Measurements from ENCODE around the gene PGM2L1.
A peak's percentile ranks its signal among the peaks of the same experiment; 100 is the strongest.
"Not testable (repeated sequence)": the region's sequence is repeated elsewhere in the genome, so short reads cannot be mapped to it uniquely, and the experiment has no call there.

The PGM2L1 gene

DNA sequence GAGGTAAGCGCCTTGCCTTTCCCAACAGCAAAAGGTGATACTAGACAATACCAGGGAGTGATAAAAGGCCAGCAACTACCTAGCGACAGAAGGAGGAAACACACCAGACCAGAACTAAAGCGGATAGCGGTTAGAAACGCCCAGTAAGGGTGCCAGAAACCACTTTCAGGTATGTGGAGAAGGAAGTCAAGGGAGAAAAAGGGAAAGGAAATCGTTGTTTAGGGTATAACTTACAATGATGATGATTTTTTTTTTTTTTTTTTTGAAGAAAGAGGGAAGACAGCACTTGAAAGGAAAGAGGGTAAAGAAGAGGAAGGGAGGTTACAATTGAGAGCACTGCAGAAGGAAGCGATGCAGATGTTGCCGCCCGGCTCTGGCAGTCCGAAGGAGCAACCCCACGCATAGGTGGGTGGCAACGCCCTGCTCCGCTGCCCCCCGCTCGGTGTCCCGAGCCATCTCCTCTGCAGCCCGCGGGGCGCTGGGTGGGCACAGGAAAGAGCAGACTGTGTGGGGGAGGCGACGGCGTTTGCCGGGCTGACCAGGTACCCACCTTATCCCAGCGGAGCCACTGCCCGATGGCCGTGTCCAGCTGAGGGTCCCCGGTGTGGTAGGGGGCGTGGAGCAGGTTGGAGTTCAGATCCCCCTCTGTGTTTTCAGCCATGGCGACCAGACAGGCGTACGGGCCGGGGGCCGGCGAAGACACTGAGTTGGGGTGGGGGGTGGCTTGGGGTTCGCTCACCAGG, 561 bp downstream of the PGM2L1 start:
- peak; percentile 68 for DNase-seq

GRCh38 chr11:74392256-74392655, 6.0 kb downstream of the PGM2L1 start:
- no peak for DNase-seq

DNA sequence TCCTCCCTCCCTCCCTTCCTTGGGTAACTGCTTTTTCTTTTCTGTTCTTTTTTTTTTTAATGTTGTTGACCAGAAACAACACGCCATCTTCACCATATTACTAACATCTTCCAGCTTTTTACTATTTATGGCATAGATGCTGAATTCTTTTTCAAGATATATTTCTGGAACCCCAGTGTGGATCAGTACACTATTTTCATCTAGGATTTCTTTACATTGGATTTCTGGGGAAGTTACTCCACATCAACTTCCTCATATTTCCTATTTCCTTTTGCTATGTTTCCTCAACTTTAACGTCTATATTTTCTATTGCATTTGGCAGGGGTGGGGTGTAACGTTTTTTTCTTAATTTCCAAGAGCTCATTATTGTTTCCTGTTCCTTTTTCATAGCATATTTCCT, 7.0 kb downstream of the PGM2L1 start:
- no peak for DNase-seq

- no peak for DNase-seq
These were observed 7.5 kb downstream of the PGM2L1 start for GRCh38 chr11:74390697-74391096.

DNA sequence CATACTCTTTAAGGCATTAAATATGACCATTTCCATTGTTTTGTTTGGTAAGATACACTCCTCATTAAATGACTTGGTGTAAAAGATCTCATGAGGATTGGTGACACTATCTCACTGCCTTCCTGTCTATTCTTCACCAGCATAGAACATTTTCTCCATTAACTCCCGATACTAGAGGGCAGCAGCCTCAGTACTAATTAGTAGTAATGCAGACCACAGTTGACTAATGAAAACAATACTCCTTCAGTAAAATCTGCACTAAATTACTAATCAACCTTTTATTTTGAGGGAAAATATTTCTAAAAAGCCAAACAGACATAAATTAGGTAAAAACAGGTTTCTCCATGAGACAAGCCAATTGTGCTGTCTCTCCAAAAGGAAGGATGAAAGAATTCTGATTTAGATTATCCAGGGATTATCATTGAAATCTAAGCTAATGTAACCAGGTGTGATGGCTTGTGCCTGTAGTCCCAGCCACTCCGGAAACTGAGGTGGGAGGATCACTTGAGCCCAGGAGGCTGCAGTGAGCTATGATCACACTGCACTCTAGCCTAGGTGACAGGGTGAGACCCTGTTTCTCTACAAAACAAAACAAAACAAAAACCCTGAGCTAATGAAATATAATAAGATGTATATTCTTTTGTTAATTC, 9.4 kb downstream of the PGM2L1 start:
- peak; percentile 75 for DNase-seq

DNA sequence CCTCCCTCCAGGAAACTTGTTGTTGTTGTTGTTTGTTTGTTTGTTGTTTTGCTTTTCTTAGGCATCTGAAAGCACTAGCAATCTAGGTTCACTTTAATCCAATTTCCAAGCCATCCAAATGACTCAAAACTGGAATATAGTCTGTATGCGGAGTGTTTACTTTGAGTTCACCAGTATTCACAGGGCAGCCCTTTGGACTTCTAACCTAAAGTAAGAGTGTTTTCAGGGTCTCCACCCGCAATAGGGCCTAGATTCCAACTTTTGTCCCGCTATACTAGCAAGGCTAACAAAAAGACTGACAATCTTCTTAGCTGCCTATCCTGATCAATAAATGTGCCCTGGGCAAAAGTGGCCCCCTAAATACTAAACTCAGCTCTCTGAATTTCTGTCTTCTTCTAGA, 13.6 kb downstream of the PGM2L1 start:
- no peak for DNase-seq

DNA sequence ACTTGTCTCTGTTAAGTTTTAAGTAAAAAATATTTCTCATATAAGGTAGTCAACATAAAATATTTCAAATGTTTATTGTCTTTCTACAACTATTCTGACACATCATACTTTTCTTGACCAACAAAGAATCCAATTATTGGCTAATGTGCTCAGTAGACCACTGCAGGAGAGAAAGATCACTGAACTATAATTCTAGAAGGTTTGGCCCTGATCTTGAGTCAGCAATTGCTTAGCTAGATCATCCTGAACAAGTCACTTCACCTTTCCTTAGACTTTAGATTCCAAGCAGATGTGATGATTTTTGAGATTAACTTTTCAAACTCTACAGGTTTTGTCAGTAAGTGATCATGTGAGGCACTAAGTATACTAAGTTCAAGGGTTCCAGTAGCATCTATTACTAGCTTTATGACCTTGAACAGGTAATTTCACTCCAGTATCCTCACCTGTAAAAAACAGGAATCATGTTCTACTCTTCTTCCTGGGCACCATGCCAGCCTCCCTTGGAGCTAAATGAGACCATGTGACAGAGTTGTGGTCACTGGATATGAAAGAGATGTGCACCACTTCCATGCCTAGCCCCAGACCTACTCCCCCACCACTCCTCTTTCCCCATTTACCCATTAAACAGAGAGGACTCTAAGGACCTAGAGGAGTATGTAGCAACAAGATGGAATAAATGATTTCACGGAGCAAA, 17.3 kb downstream of the PGM2L1 start:
- DNase-seq, result peak; percentile 15

- DNase-seq, result peak; percentile 96
These were observed 20.5 kb downstream of the PGM2L1 start for GRCh38 chr11:74377689-74378088.

DNA sequence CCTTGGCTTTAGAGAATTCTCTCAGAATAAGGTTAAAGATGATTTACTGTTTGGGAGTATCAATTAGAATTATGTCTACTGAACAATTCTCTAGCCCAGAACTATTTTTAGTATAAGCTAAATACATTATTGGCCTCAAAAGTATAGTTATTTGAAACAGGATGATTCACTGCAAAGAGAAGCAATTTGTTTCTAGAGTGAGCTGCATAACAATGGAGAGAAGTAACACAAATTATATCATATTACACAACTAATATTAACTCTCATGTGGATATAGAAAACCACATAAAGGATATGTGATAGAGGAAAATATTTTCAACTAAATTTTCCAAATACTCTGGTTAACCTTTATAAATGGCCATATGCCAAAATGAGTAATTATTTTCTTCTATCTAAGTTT, 24.9 kb downstream of the PGM2L1 start:
- no peak for DNase-seq

- DNase-seq, result no peak
These were observed 26.8 kb downstream of the PGM2L1 start for GRCh38 chr11:74371269-74372052.

DNA sequence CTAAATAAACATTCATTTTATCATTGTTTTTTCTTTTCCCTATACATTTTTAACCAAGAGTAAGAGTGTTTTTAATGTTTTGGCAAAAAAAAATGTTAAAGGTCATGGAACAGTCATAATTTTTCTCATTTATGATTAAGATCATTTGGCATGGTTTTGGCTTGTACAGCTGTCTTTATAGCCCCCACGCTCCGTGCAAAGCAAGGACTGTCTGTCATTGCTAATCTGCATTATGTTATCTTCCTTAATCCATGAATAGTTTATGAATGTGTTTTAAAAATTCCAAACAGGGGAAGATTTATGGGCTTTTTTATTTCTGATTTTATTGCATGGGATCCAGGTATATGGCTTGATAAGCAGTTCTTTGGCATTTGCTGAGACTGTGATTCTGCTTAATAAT, 28.1 kb downstream of the PGM2L1 start:
- DNase-seq, result no peak

- DNase-seq, result peak; percentile 57
These were observed 30.4 kb downstream of the PGM2L1 start for GRCh38 chr11:74367881-74368280.

GRCh38 chr11:74366576-74366975, 31.7 kb downstream of the PGM2L1 start:
- no peak for DNase-seq

GRCh38 chr11:74365805-74366204, 32.4 kb downstream of the PGM2L1 start:
- DNase-seq, result not testable (repeated sequence)

- DNase-seq, result no peak
These were observed 40.8 kb downstream of the PGM2L1 start for GRCh38 chr11:74357449-74357848.

DNA sequence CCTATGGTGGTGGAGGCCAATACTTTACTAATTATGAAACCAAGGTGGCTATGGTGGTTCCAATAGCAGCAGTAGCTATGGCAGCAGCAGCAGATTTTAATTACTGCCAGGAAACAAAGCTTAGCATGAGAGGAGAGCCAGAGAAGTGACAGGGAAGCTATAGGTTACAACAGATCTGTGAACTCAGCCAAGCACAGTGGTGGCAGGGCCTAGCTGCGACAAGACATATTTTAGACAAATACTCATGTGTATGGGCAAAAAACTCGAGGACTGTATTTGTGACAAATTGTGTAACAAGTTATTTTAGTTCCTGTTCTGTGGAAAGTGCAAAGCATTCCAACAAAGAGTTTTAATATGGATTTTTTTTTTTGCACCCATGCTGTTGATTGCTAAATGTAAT, 42.6 kb downstream of the PGM2L1 start:
- no peak for DNase-seq

DNA sequence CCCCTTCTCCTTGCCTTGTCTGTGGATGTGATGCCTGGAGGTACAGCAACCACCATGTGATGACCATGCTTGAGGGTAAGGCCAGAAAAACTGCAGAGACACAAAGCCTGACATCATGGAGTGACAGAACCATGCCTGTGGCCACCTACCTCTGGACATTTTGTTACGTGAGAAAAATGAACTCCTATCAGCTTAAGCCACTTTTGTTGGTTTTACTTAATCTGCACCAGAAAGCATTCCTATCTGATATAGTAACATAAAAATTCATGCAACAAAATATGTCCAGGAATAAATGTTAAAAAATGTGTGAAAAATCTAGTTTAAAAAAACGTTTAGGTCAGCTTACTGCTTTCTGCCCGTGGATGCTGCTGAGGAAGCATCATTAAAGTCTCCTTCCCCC, 44.2 kb downstream of the PGM2L1 start:
- no peak for DNase-seq

DNA sequence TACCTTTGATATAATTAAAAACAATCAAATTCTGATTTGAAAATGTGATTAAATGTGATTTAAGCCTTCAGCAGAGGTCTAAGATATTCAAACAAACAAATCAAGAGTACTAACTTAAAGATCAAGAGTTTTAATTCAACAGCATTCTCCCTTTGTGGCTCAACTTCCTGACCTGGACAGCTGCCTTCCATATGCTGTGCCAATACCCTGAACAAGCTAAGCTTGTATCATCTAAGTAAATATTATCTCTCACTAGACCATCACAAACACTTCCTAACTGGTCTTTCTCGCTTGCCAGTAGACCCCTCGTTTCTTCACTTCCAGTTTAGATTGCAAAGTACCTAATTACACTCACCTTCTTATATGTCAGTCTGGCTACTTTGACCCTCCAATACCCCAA, 50.9 kb downstream of the PGM2L1 start:
- no peak for DNase-seq

DNA sequence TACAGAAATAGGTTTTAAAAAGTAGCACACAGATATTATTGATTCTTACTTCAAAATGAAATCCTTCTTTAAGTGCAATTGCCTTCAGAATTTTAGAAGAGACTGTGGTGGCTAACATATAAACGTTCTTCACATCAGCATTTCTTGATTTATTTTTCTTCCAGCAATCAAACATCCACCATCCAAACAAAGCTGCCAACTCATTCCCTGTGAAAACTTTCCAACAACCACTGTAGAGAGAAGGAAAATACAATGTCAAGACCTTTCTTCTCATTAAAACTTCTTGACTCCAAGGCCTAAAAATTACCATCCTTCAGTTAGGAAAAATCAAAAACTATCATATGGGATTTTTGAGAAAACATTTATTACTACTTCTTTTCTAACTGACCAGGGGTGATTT, 52.8 kb downstream of the PGM2L1 start:
- DNase-seq, result no peak

DNA sequence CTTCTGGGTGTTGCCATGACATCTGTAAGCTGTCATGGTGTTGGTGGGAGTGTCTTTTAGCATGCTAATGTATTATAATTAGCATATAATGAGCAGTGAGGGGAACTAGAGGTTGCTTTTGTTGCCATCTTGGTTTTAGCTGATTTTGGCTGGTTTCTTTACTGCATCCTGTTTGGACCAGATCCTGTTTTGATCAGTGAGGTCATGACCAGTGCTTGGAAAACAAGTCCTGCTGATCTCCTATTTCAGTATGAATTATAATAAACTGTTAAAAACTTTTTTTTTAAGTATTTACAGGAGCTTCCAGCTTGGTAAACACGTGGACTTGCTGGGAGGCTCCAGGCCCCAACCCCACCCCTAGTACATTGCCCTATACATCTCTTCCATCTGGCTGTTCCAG, 56.3 kb downstream of the PGM2L1 start:
- no peak for DNase-seq

GRCh38 chr11:74339619-74340018, 58.6 kb downstream of the PGM2L1 start:
- no peak for DNase-seq

- DNase-seq, result no peak
These were observed 59.3 kb downstream of the PGM2L1 start for GRCh38 chr11:74338963-74339362.

- DNase-seq, result no peak
These were observed 65.0 kb downstream of the PGM2L1 start for GRCh38 chr11:74333193-74333592.
